ENCODE data around the gene GGTA1.

- TF ChIP-seq USF2 (IDR thresholded peaks at IDR 0.05; ENCODE audit: borderline replicate concordance, low read depth, low read length), result no peak
- no peak for TF ChIP-seq TEAD4 (IDR thresholded peaks at IDR 0.05; ENCODE audit: borderline replicate concordance, insufficient read depth)
Observed at GRCh38 chr9:121509180-121509579, 9.5 kb upstream of the GGTA1 start.

Measured in SK-N-SH (cell line).